Adrenal gland (tissue), 12 donors: Measurements from ENCODE around the gene CSF1R. TPM values are rescaled to one million over a fixed set of nuclear protein-coding genes. Genes with fewer than 3 reads are reported as not detected.
"Not testable (repeated sequence)": the region's sequence is repeated elsewhere in the genome, so short reads cannot be mapped to it uniquely, and the experiment has no call there.

ENCODE experiments used
- DNase-seq, 7 donors: peaks; one replicate each; pipeline ENCODE4 v3.0.0-alpha.2; 2019 to 2020
- H3K27ac ChIP-seq, 5 donors: fragments of 200-600 bp; sonication (generic) in 4 of 5; 1 replicate in 3 of 5; 2 replicates in 2 of 5; pipeline versions ENCODE4 v1.5.1 to v1.8.0; 2016 to 2020; ENCODE audit warnings: mild to moderate bottlenecking in 1 of 5
- H3K27me3 ChIP-seq: fragments of 200-600 bp; 2 replicates; pipeline ENCODE4 v1.8.0; 2021
- H3K36me3 ChIP-seq, 2 donors: fragments of 200-600 bp; replicated peaks in 1 of 2; 1 replicate in 1 of 2; 2 replicates in 1 of 2; pipeline versions ENCODE4 v1.5.1 to v1.8.0; 2018 to 2022
- H3K4me1 ChIP-seq, 2 donors: fragments of 200-600 bp; replicated peaks in 1 of 2; 1 replicate in 1 of 2; 2 replicates in 1 of 2; pipeline versions ENCODE4 v1.5.1 to v1.8.0; 2018 to 2021
- H3K4me3 ChIP-seq, 4 donors: fragments of 200-600 bp; sonication (generic) in 3 of 4; one replicate each; pipeline ENCODE4 v1.5.1; 2016 to 2018
- H3K9me3 ChIP-seq, 3 donors: fragments of 200-600 bp; sonication (generic) in 1 of 3; replicated peaks in 1 of 3; 1 replicate in 2 of 3; 2 replicates in 1 of 3; pipeline versions ENCODE4 v1.5.1 to v1.8.0; 2016 to 2021
- POLR2A ChIP-seq, 2 donors: fragments of 450-650 bp; IDR thresholded peaks; one replicate each; pipeline ENCODE4 v1.6.1; 2017; ENCODE audit warnings: antibody characterized with exemption in 2 of 2, mild to moderate bottlenecking in 2 of 2, moderate library complexity in 1 of 2
- WGBS, 4 donors: extraction: QIAGEN DNeasy Blood & Tissue Kit in 2 of 4; methylation state at CpG; one replicate each; pipeline versions ENCODE4 v1.1.5 to v1.1.7; 2013 to 2017; 5-methylcytosine and 5-hydroxymethylcytosine counted together
- intact Hi-C, 2 donors: fragments of 100-400 bp; cut with DNase I; formaldehyde crosslinking; loops; one replicate each; pipeline versions ENCODE4 v1.14.1 to v1.15.0; 2022 to 2023
- polyA plus RNA-seq, 3 donors: library from polyadenylated mRNA; stranded (reverse); fragments of 200-250 nt in 2 of 3; fragments of 350-450 nt in 1 of 3; fragmentation: Illumina TruSeq in 1 of 3; extraction: RNeasy Lipid Tissue Mini Kit (QIAGEN cat#74804) in 1 of 3; gene quantifications; one replicate each; pipeline ENCODE4 v1.2.3, GENCODE V29; 2013 to 2014
- total RNA-seq, 9 donors: library from RNA; depleted of rRNA in 4 of 9; stranded (reverse); fragments of >200 nt in 4 of 9; fragments of 120-200 nt in 1 of 9; fragmentation: NEBNext Ultra II Directional in 1 of 9; extraction: Animal tissue kit (Norgen Biotek cat#: 25700) in 1 of 9; gene quantifications; one replicate each; pipeline versions ENCODE4 v1.1.0 to v1.2.4, GENCODE V29; 2013 to 2023
- TF ChIP-seq, protein P1 (sequence below), 6 experiments: fragments of 450-650 bp in 4 of 6; fragments of 200-600 bp in 2 of 6; sonication (generic) in 1 of 6; IDR thresholded peaks; 1 replicate in 5 of 6; 2 replicates in 1 of 6; pipeline versions ENCODE4 v1.5.1 to v1.8.0; 2016 to 2021; ENCODE audit warnings: antibody characterized with exemption in 6 of 6, mild to moderate bottlenecking in 2 of 6, moderate library complexity in 1 of 6
- donor health status: healthy with polysubstance abuse.
- donor health status: Bipolar disorder and iron deficiency.
- donor health status: DM: yes; HTN: yes; CAD: no.
- donor health status: DM: no; HTN: no; CAD: no.
- donor health status: DM: no; HTN: no; CAD: no.
- donor health status: DM: yes; HTN: yes; CAD: no.

The CSF1R gene
- total and polyA plus RNA-seq, 12 donors = 4.6 to 165 (median 72.4) TPM

DNA sequence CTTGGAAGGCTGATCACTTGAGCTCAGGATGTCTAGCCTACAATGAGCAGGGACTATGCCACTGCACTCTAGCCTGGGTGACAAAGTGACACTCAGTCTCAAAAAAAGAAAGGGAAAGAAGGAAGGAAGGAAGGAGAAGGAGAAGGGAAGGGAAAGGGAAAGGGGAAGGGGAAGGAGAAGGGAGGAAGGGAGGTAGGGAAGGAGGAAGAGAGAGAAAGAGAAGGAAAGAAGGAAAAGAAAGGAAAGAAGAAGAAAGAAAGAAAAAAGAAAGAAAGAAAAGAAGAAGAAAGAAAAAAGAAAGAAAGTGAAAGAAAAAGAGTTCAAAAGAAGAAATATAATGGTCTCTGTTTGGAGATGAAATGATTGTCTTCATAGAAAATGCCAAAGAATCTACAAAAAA, 10.8 kb upstream of the CSF1R start:
- Histone ChIP-seq H3K27ac (no peak overlapping the region), H3K4me1 (no peaks in the 10 kb centered on the region)

DNA sequence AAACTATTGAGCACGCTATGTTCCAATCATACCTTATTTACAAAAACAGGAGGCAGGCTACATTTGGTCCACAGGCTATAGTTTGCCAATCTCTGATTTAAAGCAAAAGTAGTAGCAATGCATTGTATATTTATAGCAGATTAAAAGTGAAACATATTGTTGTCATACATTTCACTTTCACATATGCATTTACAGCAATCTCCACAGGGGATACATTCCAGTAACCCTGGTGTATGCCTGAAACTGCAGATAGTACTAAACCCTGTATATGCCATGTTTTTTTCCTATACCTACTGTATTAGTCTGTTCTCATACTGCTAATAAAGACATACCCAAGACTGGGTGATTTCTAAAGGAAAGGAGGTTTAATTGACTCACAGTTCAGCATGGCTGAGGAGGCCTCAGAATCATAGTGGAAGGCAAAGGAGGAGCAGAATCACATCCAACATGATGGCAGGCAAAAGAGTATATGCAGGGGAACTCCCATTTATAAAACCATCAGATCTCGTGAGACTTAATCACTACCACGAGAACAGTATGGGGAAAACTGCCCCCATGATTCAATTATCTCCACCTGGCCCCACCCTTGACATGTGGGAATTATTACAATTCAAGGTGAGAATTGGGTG, 5.9 kb upstream of the CSF1R start:
- no peak for DNase-seq
- H3K9me3 ChIP-seq = no peaks in the 10 kb centered on the region
- no peak for TF ChIP-seq POLR2A (IDR thresholded peaks at IDR 0.05)
- TF ChIP-seq, protein P1, sequence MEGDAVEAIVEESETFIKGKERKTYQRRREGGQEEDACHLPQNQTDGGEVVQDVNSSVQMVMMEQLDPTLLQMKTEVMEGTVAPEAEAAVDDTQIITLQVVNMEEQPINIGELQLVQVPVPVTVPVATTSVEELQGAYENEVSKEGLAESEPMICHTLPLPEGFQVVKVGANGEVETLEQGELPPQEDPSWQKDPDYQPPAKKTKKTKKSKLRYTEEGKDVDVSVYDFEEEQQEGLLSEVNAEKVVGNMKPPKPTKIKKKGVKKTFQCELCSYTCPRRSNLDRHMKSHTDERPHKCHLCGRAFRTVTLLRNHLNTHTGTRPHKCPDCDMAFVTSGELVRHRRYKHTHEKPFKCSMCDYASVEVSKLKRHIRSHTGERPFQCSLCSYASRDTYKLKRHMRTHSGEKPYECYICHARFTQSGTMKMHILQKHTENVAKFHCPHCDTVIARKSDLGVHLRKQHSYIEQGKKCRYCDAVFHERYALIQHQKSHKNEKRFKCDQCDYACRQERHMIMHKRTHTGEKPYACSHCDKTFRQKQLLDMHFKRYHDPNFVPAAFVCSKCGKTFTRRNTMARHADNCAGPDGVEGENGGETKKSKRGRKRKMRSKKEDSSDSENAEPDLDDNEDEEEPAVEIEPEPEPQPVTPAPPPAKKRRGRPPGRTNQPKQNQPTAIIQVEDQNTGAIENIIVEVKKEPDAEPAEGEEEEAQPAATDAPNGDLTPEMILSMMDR (IDR thresholded peaks at IDR 0.05) = no peak
- no peaks in the 10 kb centered on the region for H3K27me3 ChIP-seq
- no peak overlapping the region for H3K27ac ChIP-seq
- H3K4me3 ChIP-seq = no peak overlapping the region
- no peaks in the 10 kb centered on the region for H3K36me3 ChIP-seq
- intact Hi-C loops = no loop called here
- no peaks in the 10 kb centered on the region for H3K4me1 ChIP-seq
- WGBS, 4 donors = 78 to 90% (median 84%) methylated on average over 3 of the region's 3 CpGs

More for the DNA sequence above, 10.8 kb upstream of the CSF1R start:
- TF ChIP-seq, protein P1 (IDR thresholded peaks at IDR 0.05) = no peak
- TF ChIP-seq POLR2A (IDR thresholded peaks at IDR 0.05) = no peak
- Histone ChIP-seq H3K4me3 (no peak overlapping the region), H3K27me3 (no peaks in the 10 kb centered on the region), H3K9me3 (no peaks in the 10 kb centered on the region), H3K36me3 (no peaks in the 10 kb centered on the region)
- no peak for DNase-seq
- intact Hi-C loops = no loop called here

DNA sequence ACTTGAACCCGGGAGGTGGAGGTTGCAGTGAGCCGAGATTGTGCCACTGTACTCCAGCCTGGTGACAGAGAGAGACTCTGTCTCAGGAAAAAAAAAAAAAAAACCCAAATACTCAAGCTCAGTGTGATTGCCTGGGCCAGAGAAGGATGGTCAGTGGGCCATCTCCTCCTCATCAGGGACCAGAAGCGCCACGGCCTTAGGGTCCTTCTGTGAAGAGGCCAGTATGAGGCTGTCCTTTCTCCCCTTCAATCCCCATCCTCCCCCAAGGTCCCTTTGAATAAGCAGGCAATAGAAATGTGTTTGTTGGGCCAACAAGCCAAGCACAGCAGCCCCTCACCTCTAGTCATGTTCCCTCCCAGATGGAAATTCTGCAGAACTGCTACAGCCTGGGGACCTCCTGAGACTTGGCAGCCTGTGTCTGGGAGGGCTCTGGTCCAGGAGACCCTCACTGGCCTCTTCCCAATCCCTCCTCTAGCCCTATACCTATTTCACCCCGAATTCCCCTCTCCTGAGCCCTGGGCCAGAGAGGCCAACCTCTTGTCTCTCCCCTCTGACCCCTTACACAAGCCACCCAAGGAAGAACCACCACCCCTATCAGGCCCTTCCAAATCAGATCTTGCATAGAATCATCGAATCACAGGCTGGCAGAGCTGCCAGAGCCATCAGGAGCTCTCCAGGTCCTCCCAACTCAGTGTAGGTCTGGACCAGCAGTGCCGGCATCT, 1.0 kb downstream of the CSF1R start:
- peak overlapping the region in 1 of 4 donors; percentile 44 for H3K4me3 ChIP-seq
- no peaks in the 10 kb centered on the region for H3K27me3 ChIP-seq
- peak in 1 of 7 donors; percentile 9 for DNase-seq
- H3K36me3 ChIP-seq = no peaks in the 10 kb centered on the region
- peak overlapping the region in 1 of 5 donors; percentile 52 for H3K27ac ChIP-seq
- peaks cover 0 to 5% of the 10 kb centered on the region in 2 donors for H3K4me1 ChIP-seq
- WGBS, 4 donors = 70 to 85% (median 80%) methylated on average over 6 to 7 of the region's 7 CpGs
- TF ChIP-seq, protein P1 (IDR thresholded peaks at IDR 0.05) = no peak
- no peak for TF ChIP-seq POLR2A (IDR thresholded peaks at IDR 0.05)
- intact Hi-C loops = no loop called here
- no peaks in the 10 kb centered on the region for H3K9me3 ChIP-seq

DNA sequence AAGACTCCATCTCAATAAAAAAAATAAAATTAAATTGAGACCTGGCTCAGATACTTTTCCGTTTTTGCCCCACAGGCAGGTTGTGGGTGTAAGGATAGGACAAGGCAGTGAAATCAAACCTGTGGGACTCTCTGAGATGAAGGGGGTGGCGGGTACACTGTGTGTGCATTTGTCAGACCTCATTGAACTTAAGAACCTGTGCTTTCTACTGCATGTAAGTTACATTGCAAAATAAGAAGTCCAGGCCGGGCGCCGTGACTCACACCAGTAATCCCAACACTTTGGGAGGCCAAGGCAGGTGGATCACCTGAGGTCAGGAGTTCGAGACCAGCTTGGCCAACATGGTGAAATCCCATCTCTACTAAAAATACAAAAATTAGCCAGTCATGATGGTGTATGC, 1.6 kb downstream of the CSF1R start:
- 68 to 80% (median 79%) methylated on average over 3 to 6 of the region's 6 CpGs for WGBS, 4 donors
- H3K36me3 ChIP-seq, H3K27me3 ChIP-seq, H3K9me3 ChIP-seq, intact Hi-C loops, H3K27ac ChIP-seq, H3K4me1 ChIP-seq: not testable (repeated sequence)
- peak in 1 of 7 donors; percentile 3 for DNase-seq
- peak overlapping the region in 1 of 4 donors; percentile 44 for H3K4me3 ChIP-seq
